B cell (primary cell): ENCODE results near the gene MRM1.

ENCODE experiments used
- EZH2 ChIP-seq: IDR thresholded peaks from 2 replicates; pipeline ENCODE4 v1.6.1; 2012; ENCODE audit warnings: borderline replicate concordance, low read depth, mild to moderate bottlenecking, moderate library complexity, low read length; ENCODE audit not compliant: insufficient read depth, poor library complexity, severe bottlenecking
- TF ChIP-seq, protein P1 (sequence below): fragments of 200-600 bp; IDR thresholded peaks from one replicate; pipeline ENCODE4 v1.8.0; 2022; ENCODE audit warnings: antibody characterized with exemption, mild to moderate bottlenecking

DNA sequence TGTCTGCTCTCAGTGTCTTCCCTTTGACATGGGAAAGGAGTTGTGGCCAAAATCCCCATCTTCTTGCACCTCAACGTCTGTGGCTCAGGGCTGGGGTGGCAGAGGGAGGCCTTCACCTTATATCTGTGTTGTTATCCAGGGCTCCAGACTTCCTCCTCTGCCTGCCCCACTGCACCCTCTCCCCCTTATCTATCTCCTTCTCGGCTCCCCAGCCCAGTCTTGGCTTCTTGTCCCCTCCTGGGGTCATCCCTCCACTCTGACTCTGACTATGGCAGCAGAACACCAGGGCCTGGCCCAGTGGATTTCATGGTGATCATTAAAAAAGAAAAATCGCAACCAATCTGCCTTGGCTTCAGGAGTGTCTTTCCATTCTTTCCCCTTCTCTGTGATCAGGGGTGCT, 918 bp upstream of the MRM1 start:
- TF ChIP-seq, protein P1, sequence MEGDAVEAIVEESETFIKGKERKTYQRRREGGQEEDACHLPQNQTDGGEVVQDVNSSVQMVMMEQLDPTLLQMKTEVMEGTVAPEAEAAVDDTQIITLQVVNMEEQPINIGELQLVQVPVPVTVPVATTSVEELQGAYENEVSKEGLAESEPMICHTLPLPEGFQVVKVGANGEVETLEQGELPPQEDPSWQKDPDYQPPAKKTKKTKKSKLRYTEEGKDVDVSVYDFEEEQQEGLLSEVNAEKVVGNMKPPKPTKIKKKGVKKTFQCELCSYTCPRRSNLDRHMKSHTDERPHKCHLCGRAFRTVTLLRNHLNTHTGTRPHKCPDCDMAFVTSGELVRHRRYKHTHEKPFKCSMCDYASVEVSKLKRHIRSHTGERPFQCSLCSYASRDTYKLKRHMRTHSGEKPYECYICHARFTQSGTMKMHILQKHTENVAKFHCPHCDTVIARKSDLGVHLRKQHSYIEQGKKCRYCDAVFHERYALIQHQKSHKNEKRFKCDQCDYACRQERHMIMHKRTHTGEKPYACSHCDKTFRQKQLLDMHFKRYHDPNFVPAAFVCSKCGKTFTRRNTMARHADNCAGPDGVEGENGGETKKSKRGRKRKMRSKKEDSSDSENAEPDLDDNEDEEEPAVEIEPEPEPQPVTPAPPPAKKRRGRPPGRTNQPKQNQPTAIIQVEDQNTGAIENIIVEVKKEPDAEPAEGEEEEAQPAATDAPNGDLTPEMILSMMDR = no peak
- no peak for TF ChIP-seq EZH2
